Ovary (tissue), 9 donors: Measurements from ENCODE around the gene COX10. TPM values are rescaled to one million over a fixed set of nuclear protein-coding genes. Genes with fewer than 3 reads are reported as not detected.

Experiments
- DNase-seq, 5 donors: peaks; one replicate each; pipeline ENCODE4 v3.0.0-alpha.2; 2019 to 2020
- H3K27ac ChIP-seq, 2 donors: fragments of 200-600 bp; one replicate each; pipeline versions ENCODE4 v1.5.1 to v1.8.0; 2019 to 2022
- H3K27me3 ChIP-seq: fragments of 200-600 bp; one replicate; pipeline ENCODE4 v1.8.0; 2022
- H3K36me3 ChIP-seq: fragments of 200-600 bp; sonication (generic); one replicate; pipeline ENCODE4 v1.5.1; 2019
- H3K4me1 ChIP-seq: one replicate; pipeline ENCODE4 v1.8.1; 2013; ENCODE audit warnings: mild to moderate bottlenecking, moderate library complexity; ENCODE audit not compliant: insufficient read depth
- H3K4me3 ChIP-seq: fragments of 200-600 bp; sonication (generic); one replicate; pipeline ENCODE4 v1.5.1; 2017
- H3K9me3 ChIP-seq, 2 donors: fragments of 200-600 bp in 1 of 2; sonication (generic) in 1 of 2; one replicate each; pipeline versions ENCODE4 v1.5.1 to v1.8.1; 2013 to 2019; ENCODE audit warnings: mild to moderate bottlenecking in 1 of 2, moderate library complexity in 1 of 2
- EP300 ChIP-seq: sonication (generic); formaldehyde crosslinking; IDR thresholded peaks from one replicate; pipeline ENCODE4 v1.6.1; 2017; ENCODE audit warnings: antibody characterized with exemption
- POLR2A ChIP-seq: fragments of 450-650 bp; IDR thresholded peaks from one replicate; pipeline ENCODE4 v1.6.1; 2017; ENCODE audit warnings: antibody characterized with exemption, mild to moderate bottlenecking, moderate library complexity
- WGBS, 3 donors: extraction: QIAGEN DNeasy Blood & Tissue Kit in 1 of 3; methylation state at CpG; one replicate each; pipeline versions ENCODE4 v1.1.5 to v1.1.7; 2013 to 2017; 5-methylcytosine and 5-hydroxymethylcytosine counted together
- intact Hi-C, 4 donors: fragments of 100-400 bp; cut with DNase I; formaldehyde crosslinking; loops; one replicate each; pipeline versions ENCODE4 v1.11.0 to v1.15.1; 2022 to 2023
- polyA plus RNA-seq, 2 donors: library from polyadenylated mRNA; stranded (reverse); fragments of 200-250 nt in 1 of 2; fragments of 350-450 nt in 1 of 2; fragmentation: Illumina TruSeq in 1 of 2; extraction: RNeasy Lipid Tissue Mini Kit (QIAGEN cat#74804) in 1 of 2; gene quantifications; one replicate each; pipeline ENCODE4 v1.2.3, GENCODE V29; 2013 to 2014
- total RNA-seq, 7 donors: library from RNA; depleted of rRNA in 2 of 7; stranded (reverse); fragments of >200 nt in 2 of 7; fragmentation: NEBNext Ultra II Directional in 3 of 7; extraction: Animal tissue kit (Norgen Biotek cat#: 25700) in 3 of 7; gene quantifications; one replicate each; pipeline versions ENCODE4 v1.1.0 to v1.2.4, GENCODE V29; 2016 to 2023
- TF ChIP-seq, protein P1 (sequence below), 3 donors: fragments of 450-650 bp in 2 of 3; fragments of 200-600 bp in 1 of 3; IDR thresholded peaks; one replicate each; pipeline versions ENCODE4 v1.5.1 to v1.8.0; 2016 to 2022; ENCODE audit warnings: antibody characterized with exemption in 3 of 3, mild to moderate bottlenecking in 1 of 3
- donor health status: DM: no; HTN: no; CAD: no; lungs with moderate emphysema.
- donor health status: DM: no; HTN: no; CAD: no.
- donor health status: Bipolar disorder and iron deficiency.
- donor health status: DM: yes; HTN: yes; CAD: no.
- donor health status: DM: no; HTN: no; CAD: no.
- donor health status: DM: yes; HTN: yes; CAD: no.

COX10 gene
- total and polyA plus RNA-seq, 9 donors: 5.1 to 15.3 (median 11.7) TPM

- no peak for DNase-seq
- intact Hi-C loops: no loop called here
- H3K36me3 ChIP-seq: no peaks in the 10 kb centered on the region
- H3K4me3 ChIP-seq: no peak overlapping the region
- H3K9me3 ChIP-seq: no peaks in the 10 kb centered on the region
- no peaks in the 10 kb centered on the region for H3K27me3 ChIP-seq
- no peaks in the 10 kb centered on the region for H3K4me1 ChIP-seq
- H3K27ac ChIP-seq: no peak overlapping the region
- TF ChIP-seq EP300: no peak
- TF ChIP-seq, protein P1, sequence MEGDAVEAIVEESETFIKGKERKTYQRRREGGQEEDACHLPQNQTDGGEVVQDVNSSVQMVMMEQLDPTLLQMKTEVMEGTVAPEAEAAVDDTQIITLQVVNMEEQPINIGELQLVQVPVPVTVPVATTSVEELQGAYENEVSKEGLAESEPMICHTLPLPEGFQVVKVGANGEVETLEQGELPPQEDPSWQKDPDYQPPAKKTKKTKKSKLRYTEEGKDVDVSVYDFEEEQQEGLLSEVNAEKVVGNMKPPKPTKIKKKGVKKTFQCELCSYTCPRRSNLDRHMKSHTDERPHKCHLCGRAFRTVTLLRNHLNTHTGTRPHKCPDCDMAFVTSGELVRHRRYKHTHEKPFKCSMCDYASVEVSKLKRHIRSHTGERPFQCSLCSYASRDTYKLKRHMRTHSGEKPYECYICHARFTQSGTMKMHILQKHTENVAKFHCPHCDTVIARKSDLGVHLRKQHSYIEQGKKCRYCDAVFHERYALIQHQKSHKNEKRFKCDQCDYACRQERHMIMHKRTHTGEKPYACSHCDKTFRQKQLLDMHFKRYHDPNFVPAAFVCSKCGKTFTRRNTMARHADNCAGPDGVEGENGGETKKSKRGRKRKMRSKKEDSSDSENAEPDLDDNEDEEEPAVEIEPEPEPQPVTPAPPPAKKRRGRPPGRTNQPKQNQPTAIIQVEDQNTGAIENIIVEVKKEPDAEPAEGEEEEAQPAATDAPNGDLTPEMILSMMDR (IDR thresholded peaks at IDR 0.05): no peak
- no peak for TF ChIP-seq POLR2A
- 84 to 87% (median 85%) methylated on average over 5 of the region's 5 CpGs for WGBS, 3 donors
Measured at GRCh38 chr17:14123619-14124278, 54.4 kb downstream of the COX10 start.

DNA sequence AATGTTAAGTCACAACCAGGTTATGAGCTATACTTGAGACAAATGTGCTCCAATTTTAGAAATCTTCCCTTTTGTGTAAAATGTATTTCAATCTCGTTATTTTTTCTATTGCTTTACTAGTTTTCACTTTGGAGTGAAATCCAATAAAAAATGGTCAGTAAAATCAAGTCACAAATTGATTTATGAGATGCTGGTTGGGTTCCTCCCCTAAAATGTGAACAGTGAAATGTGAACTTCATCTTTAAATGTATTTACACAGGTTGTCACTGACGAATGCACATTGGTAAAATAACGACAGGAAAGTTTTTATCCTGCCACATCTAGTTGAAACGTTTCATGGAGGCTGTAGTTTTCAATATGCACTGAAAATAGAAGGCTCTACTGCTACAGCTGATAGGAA, 55.5 kb downstream of the COX10 start:
- intact Hi-C loops: no loop called here
- WGBS, 3 donors: 60 to 71% (median 62%) methylated on average over 4 of the region's 4 CpGs
- H3K4me1 ChIP-seq: no peaks in the 10 kb centered on the region
- no peak overlapping the region for H3K27ac ChIP-seq
- H3K27me3 ChIP-seq: no peaks in the 10 kb centered on the region
- H3K36me3 ChIP-seq: no peaks in the 10 kb centered on the region
- DNase-seq: no peak
- H3K4me3 ChIP-seq: no peak overlapping the region
- H3K9me3 ChIP-seq: no peaks in the 10 kb centered on the region
- TF ChIP-seq POLR2A: no peak
- TF ChIP-seq, protein P1 (IDR thresholded peaks at IDR 0.05): no peak
- TF ChIP-seq EP300: no peak

GRCh38 chr17:14125518-14126137, 56.3 kb downstream of the COX10 start:
- 85 to 88% (median 88%) methylated on average over 6 of the region's 6 CpGs for WGBS, 3 donors
- Histone ChIP-seq H3K9me3 (no peaks in the 10 kb centered on the region), H3K27me3 (no peaks in the 10 kb centered on the region), H3K4me3 (no peak overlapping the region), H3K4me1 (no peaks in the 10 kb centered on the region), H3K27ac (no peak overlapping the region), H3K36me3 (no peaks in the 10 kb centered on the region)
- intact Hi-C loops: no loop called here
- TF ChIP-seq, protein P1 (IDR thresholded peaks at IDR 0.05): no peak
- TF ChIP-seq EP300: no peak
- no peak for TF ChIP-seq POLR2A
- no peak for DNase-seq

GRCh38 chr17:14133104-14133503, 63.8 kb downstream of the COX10 start:
- Histone ChIP-seq H3K4me1 (no peaks in the 10 kb centered on the region), H3K27me3 (no peaks in the 10 kb centered on the region), H3K9me3 (no peaks in the 10 kb centered on the region), H3K36me3 (no peaks in the 10 kb centered on the region), H3K4me3 (no peak overlapping the region), H3K27ac (no peak overlapping the region)
- intact Hi-C loops: no loop called here
- DNase-seq: no peak
- TF ChIP-seq, protein P1 (IDR thresholded peaks at IDR 0.05): no peak
- TF ChIP-seq EP300 (no peak), POLR2A (no peak)
